Measurements from ENCODE around the gene NHSL1.

DNA sequence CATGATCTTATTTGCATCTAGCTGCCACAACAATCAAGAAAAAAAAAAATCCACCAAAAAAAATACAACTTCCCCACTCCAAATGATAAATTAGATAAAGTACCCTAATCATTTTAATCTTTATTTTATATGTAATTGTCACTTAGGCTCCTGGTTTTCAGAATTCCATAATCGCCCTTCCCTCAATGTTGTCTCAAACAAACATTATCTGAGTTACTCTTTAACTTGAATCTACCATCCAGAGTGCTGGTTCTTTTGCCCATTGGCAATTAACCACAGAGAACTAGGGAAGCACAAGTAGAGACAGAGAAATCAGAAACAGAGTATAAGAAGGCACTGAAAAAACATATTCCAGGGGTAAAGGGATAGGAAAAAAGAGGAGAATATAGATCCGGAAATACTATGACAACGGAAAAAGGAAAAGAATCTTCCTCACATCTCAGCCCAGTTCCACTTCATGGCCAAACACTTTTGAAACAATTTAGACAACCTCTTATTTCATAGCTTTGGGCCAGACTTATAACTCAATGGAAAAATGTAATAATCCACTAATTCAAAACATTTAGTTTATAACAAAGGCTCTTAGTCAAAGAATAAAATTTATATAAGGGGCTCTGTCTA, 861 bp upstream of the NHSL1 start:
- TF ChIP-seq ARNTL (CRISPR knock-in tag; IDR thresholded peaks at IDR 0.05; ENCODE audit: borderline replicate concordance, low read depth), result no peak
- TF ChIP-seq ZNF8 (CRISPR knock-in tag; IDR thresholded peaks at IDR 0.05), result no peak
- TF ChIP-seq, protein P1, sequence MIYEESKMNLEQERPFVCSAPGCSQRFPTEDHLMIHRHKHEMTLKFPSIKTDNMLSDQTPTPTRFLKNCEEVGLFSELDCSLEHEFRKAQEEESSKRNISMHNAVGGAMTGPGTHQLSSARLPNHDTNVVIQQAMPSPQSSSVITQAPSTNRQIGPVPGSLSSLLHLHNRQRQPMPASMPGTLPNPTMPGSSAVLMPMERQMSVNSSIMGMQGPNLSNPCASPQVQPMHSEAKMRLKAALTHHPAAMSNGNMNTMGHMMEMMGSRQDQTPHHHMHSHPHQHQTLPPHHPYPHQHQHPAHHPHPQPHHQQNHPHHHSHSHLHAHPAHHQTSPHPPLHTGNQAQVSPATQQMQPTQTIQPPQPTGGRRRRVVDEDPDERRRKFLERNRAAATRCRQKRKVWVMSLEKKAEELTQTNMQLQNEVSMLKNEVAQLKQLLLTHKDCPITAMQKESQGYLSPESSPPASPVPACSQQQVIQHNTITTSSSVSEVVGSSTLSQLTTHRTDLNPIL (CRISPR knock-in tag; IDR thresholded peaks at IDR 0.05; ENCODE audit: low read depth), result no peak
- TF ChIP-seq TOX (CRISPR knock-in tag; IDR thresholded peaks at IDR 0.05; ENCODE audit: borderline replicate concordance), result no peak
- TF ChIP-seq ZFP30 (CRISPR knock-in tag; IDR thresholded peaks at IDR 0.05), result no peak
- TF ChIP-seq CSDC2 (CRISPR knock-in tag; IDR thresholded peaks at IDR 0.05), result no peak

Data from SK-N-SH treated with all-trans-retinoic acid at 6 μM for 48 hours (cell line).